Kidney capillary endothelial cell (primary cell): ENCODE data around the gene GASK1A.

Experiments
- DNase-seq: peaks from one replicate; pipeline ENCODE4 v3.0.0-alpha.2; 2018; ENCODE audit warnings: low spot score

Gene GASK1A

GRCh38 chr3:43013743-43014155, 34.6 kb downstream of the GASK1A start:
- DNase-seq: no peak

- DNase-seq: no peak
These were observed 35.1 kb downstream of the GASK1A start for GRCh38 chr3:43014241-43014640.

- no peak for DNase-seq
These were observed 35.8 kb downstream of the GASK1A start for GRCh38 chr3:43014956-43015355.

- no peak for DNase-seq
These were observed 36.5 kb downstream of the GASK1A start for GRCh38 chr3:43015572-43015971.

- DNase-seq: no peak
These were observed 37.1 kb downstream of the GASK1A start for GRCh38 chr3:43015991-43016865.

- DNase-seq: no peak
These were observed 37.9 kb downstream of the GASK1A start for GRCh38 chr3:43017004-43017403.

- DNase-seq: no peak
These were observed 38.6 kb downstream of the GASK1A start for GRCh38 chr3:43017593-43018195.

GRCh38 chr3:43018246-43018645, 39.1 kb downstream of the GASK1A start:
- DNase-seq: no peak

GRCh38 chr3:43019006-43019809, 40.1 kb downstream of the GASK1A start:
- no peak for DNase-seq

GRCh38 chr3:43019826-43020225, 40.7 kb downstream of the GASK1A start:
- DNase-seq: no peak

- DNase-seq: no peak
These were observed 42.1 kb downstream of the GASK1A start for GRCh38 chr3:43021186-43021585.

- DNase-seq: no peak
These were observed 43.0 kb downstream of the GASK1A start for GRCh38 chr3:43022121-43022520.

GRCh38 chr3:43023066-43023465, 44.0 kb downstream of the GASK1A start:
- no peak for DNase-seq

- no peak for DNase-seq
These were observed 44.6 kb downstream of the GASK1A start for GRCh38 chr3:43023746-43024145.

GRCh38 chr3:43024181-43024885, 45.2 kb downstream of the GASK1A start:
- DNase-seq: no peak

GRCh38 chr3:43025423-43025822, 46.3 kb downstream of the GASK1A start:
- DNase-seq: no peak

- no peak for DNase-seq
These were observed 48.9 kb downstream of the GASK1A start for GRCh38 chr3:43028001-43028400.

GRCh38 chr3:43028678-43029490, 49.8 kb downstream of the GASK1A start:
- no peak for DNase-seq

GRCh38 chr3:43030162-43030935, 51.2 kb downstream of the GASK1A start:
- DNase-seq: no peak

GRCh38 chr3:43031485-43031884, 52.4 kb downstream of the GASK1A start:
- no peak for DNase-seq
